ENCODE data around the gene ADCK1.

The ADCK1 gene

DNA sequence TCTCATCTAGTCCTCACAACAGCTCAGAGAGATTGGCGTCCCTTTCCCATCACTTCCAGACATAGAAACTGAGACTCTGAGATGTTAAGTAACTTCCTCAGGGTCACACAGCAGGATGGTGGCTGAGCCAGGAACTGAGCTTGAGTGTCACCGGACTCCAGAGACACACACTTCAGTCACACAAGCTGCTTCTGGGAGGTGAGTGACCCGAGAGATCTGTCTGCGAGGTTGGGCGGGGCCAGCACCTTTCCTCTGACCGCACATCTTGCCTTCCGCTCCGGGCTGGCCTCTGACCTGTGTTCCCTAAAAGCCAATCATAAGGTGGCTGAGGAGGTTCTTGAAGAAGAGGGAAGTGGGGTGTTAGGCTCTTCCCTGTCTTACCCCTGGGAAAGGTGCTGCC lies 72.2 kb downstream of the ADCK1 start:
- H3K4me3 ChIP-seq (ENCODE audit: low read depth, low read length), result no peak overlapping the region
- TF ChIP-seq, protein P1, sequence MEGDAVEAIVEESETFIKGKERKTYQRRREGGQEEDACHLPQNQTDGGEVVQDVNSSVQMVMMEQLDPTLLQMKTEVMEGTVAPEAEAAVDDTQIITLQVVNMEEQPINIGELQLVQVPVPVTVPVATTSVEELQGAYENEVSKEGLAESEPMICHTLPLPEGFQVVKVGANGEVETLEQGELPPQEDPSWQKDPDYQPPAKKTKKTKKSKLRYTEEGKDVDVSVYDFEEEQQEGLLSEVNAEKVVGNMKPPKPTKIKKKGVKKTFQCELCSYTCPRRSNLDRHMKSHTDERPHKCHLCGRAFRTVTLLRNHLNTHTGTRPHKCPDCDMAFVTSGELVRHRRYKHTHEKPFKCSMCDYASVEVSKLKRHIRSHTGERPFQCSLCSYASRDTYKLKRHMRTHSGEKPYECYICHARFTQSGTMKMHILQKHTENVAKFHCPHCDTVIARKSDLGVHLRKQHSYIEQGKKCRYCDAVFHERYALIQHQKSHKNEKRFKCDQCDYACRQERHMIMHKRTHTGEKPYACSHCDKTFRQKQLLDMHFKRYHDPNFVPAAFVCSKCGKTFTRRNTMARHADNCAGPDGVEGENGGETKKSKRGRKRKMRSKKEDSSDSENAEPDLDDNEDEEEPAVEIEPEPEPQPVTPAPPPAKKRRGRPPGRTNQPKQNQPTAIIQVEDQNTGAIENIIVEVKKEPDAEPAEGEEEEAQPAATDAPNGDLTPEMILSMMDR (IDR thresholded peaks at IDR 0.05; ENCODE audit: insufficient read depth, low read depth, low read length, missing control alignments), result no peak
- DNase-seq (ENCODE audit: low read depth), result no peak

GRCh38 chr14:77872983-77873382 lies 73.1 kb downstream of the ADCK1 start:
- no peak for DNase-seq (ENCODE audit: low read depth)
- H3K4me3 ChIP-seq (ENCODE audit: low read depth, low read length), result no peak overlapping the region
- TF ChIP-seq, protein P1 (IDR thresholded peaks at IDR 0.05; ENCODE audit: insufficient read depth, low read depth, low read length, missing control alignments), result no peak

DNA sequence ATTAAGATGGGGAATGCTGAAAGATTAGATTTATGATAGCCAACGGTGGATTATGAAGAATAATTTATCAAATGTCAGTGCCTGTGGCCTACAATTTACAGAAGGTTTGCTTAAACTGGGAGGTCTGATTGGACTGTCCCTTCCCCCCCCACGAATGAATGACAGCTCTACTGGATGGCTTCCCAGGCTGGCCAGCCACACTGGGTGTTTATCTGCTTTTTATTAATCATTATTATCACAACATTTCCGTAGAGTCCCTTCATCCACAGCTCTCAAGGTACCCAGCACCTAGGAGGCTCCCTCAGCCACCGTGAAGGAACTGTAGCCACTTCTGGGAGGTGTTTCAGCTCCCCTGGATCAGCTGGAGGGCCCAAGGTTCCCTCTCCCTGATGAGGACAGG lies 78.9 kb downstream of the ADCK1 start:
- DNase-seq (ENCODE audit: low read depth), result no peak
- no peak overlapping the region for H3K4me3 ChIP-seq (ENCODE audit: low read depth, low read length)
- TF ChIP-seq, protein P1 (IDR thresholded peaks at IDR 0.05; ENCODE audit: insufficient read depth, low read depth, low read length, missing control alignments), result no peak

GRCh38 chr14:77880056-77880455 lies 80.1 kb downstream of the ADCK1 start:
- no peak overlapping the region for H3K4me3 ChIP-seq (ENCODE audit: low read depth, low read length)
- DNase-seq (ENCODE audit: low read depth), result no peak
- TF ChIP-seq, protein P1 (IDR thresholded peaks at IDR 0.05; ENCODE audit: insufficient read depth, low read depth, low read length, missing control alignments), result no peak

GRCh38 chr14:77882098-77882497 lies 82.2 kb downstream of the ADCK1 start:
- DNase-seq (ENCODE audit: low read depth), result no peak
- TF ChIP-seq, protein P1 (IDR thresholded peaks at IDR 0.05; ENCODE audit: insufficient read depth, low read depth, low read length, missing control alignments), result no peak

DNA sequence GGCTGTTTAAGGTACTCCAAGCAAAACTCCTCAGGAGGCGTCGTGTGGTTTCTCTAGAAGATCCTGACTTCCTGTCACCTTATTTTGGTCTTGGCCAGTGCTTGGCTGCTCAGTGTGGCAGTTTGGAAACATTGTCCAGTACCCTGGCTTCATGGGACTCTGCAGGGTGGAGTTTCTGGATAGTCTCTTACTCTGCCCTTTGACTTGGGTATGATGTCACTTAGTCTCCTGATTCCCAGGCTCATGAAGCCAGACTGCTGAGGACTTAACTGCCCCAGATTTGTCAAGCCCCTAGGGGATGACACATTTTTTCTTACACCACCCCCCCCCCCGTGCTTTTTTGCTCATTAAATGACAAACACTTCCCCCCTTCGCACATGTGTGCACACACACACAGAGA lies 82.7 kb downstream of the ADCK1 start:
- no peak overlapping the region for H3K4me3 ChIP-seq (ENCODE audit: low read depth, low read length)
- DNase-seq (ENCODE audit: low read depth), result no peak
- TF ChIP-seq, protein P1 (IDR thresholded peaks at IDR 0.05; ENCODE audit: insufficient read depth, low read depth, low read length, missing control alignments), result no peak

More at GRCh38 chr14:77882098-77882497, 82.2 kb downstream of the ADCK1 start:
- H3K4me3 ChIP-seq (ENCODE audit: low read depth, low read length), result no peak overlapping the region

DNA sequence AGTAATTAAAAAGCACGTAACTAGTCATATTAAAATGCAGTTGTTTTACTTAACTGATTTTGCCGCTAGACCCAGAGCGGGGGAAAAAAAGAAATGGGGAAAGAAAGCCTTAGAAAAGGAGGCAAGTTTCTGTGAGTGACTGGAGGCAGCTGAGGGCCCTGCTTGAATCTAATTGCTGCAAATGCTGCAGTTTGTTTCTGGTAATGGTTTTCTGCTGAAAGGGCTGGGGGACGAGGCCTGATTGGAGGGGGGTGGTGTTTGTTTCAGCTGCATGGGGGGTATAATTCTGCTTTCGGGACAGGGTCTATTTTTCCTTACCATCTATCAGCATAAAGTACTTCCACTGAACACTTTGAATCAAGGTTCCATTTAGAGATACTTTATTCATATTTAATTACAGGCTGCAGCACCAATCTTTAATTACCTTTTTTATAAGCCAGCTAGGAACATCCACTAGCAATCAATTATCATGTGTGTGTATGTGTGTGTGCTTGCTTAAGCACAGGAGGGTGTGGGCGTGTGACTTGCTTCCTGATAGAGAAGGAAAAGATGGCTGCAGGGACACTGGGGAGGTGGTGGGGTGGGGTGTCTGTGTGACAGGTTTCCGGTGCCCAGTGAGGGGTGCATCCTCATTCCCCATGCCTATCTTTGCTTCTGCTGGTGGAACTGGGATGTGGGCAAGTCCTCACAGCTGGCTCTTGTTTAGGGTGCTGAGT lies 83.4 kb downstream of the ADCK1 start:
- H3K4me3 ChIP-seq (ENCODE audit: low read depth, low read length), result no peak overlapping the region
- TF ChIP-seq, protein P1 (IDR thresholded peaks at IDR 0.05; ENCODE audit: insufficient read depth, low read depth, low read length, missing control alignments), result no peak
- DNase-seq (ENCODE audit: low read depth), result no peak

Measured in GM12865 (cell line).